ENCODE measurements around the gene TXNRD1. TPM values are rescaled to one million over a fixed set of nuclear protein-coding genes. Genes with fewer than 3 reads are reported as not detected.

The TXNRD1 gene
- total and polyA plus RNA-seq, 11 donors, result 26.6 to 384 (median 90.8) TPM

DNA sequence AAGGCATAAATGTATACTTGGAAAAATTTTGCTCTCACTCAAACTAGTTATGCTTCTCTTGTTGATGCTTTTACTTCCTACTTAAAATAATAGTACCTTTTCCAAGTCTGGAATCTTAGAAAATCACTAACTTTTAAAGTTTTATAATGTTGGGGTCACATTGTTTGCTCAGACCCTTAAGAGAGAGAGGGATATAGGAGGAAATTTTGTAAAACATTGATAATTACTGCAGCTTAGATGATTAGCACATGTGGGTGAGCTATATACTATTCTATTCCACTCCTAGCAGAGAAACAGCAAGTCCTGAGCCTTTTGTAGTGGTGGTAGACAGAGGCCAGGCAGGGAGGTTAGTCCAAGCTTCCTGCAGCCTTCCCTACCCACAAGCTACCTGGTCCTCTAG, 101.4 kb downstream of the TXNRD1 start:
- Histone ChIP-seq H3K27me3 (no peaks in the 10 kb centered on the region), H3K36me3 (peaks cover 0 to 100% (median 100%) of the 10 kb centered on the region in 9 donors), H3K4me1 (no peaks in the 10 kb centered on the region), H3K4me3 (no peak overlapping the region), H3K9me3 (no peaks in the 10 kb centered on the region), H3K27ac (no peak overlapping the region)
- ATAC-seq, result no peak
- no peak for DNase-seq
- TF ChIP-seq, protein P1, sequence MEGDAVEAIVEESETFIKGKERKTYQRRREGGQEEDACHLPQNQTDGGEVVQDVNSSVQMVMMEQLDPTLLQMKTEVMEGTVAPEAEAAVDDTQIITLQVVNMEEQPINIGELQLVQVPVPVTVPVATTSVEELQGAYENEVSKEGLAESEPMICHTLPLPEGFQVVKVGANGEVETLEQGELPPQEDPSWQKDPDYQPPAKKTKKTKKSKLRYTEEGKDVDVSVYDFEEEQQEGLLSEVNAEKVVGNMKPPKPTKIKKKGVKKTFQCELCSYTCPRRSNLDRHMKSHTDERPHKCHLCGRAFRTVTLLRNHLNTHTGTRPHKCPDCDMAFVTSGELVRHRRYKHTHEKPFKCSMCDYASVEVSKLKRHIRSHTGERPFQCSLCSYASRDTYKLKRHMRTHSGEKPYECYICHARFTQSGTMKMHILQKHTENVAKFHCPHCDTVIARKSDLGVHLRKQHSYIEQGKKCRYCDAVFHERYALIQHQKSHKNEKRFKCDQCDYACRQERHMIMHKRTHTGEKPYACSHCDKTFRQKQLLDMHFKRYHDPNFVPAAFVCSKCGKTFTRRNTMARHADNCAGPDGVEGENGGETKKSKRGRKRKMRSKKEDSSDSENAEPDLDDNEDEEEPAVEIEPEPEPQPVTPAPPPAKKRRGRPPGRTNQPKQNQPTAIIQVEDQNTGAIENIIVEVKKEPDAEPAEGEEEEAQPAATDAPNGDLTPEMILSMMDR (IDR thresholded peaks at IDR 0.05), result no peak
- TF ChIP-seq POLR2A (IDR thresholded peaks at IDR 0.05), result no peak
- intact Hi-C loops (cut with DNase I), result no loop called here

GRCh38 chr12:104317538-104318210, 102.1 kb downstream of the TXNRD1 start:
- intact Hi-C loops (cut with DNase I), result no loop called here
- Histone ChIP-seq H3K4me1 (no peaks in the 10 kb centered on the region), H3K9me3 (no peaks in the 10 kb centered on the region), H3K27ac (no peak overlapping the region), H3K36me3 (peaks cover 0 to 100% (median 100%) of the 10 kb centered on the region in 9 donors), H3K27me3 (no peaks in the 10 kb centered on the region), H3K4me3 (no peak overlapping the region)
- 93 to 96% (median 94%) methylated on average over 7 of the region's 7 CpGs for WGBS, 4 donors
- ATAC-seq, result no peak
- no peak for DNase-seq
- TF ChIP-seq, protein P1 (IDR thresholded peaks at IDR 0.05), result no peak
- no peak for TF ChIP-seq POLR2A (IDR thresholded peaks at IDR 0.05)

GRCh38 chr12:104319028-104319427, 103.4 kb downstream of the TXNRD1 start:
- Histone ChIP-seq H3K27me3 (no peaks in the 10 kb centered on the region), H3K27ac (no peak overlapping the region), H3K9me3 (no peaks in the 10 kb centered on the region), H3K36me3 (peaks cover 0 to 90% (median 88%) of the 10 kb centered on the region in 9 donors), H3K4me1 (no peaks in the 10 kb centered on the region), H3K4me3 (no peak overlapping the region)
- WGBS, 4 donors, result 80 to 99% (median 94%) methylated on average over 1 of the region's 1 CpG
- TF ChIP-seq, protein P1 (IDR thresholded peaks at IDR 0.05), result no peak
- TF ChIP-seq POLR2A (IDR thresholded peaks at IDR 0.05), result no peak
- intact Hi-C loops (cut with DNase I), result no loop called here
- DNase-seq (no peak), ATAC-seq (no peak)

GRCh38 chr12:104319918-104320626, 104.5 kb downstream of the TXNRD1 start:
- Histone ChIP-seq H3K4me3 (no peak overlapping the region), H3K4me1 (no peaks in the 10 kb centered on the region), H3K36me3 (peaks cover 0 to 90% (median 88%) of the 10 kb centered on the region in 9 donors), H3K9me3 (no peaks in the 10 kb centered on the region), H3K27me3 (no peaks in the 10 kb centered on the region), H3K27ac (no peak overlapping the region)
- intact Hi-C loops (cut with DNase I), result loop anchor here in 2 of 10 donors (10.0 kb wide), 1 partner anchor 375 kb away; no protein-coding TSS in a partner anchor
- TF ChIP-seq, protein P1 (IDR thresholded peaks at IDR 0.05), result no peak
- no peak for TF ChIP-seq POLR2A (IDR thresholded peaks at IDR 0.05)
- no peak for ATAC-seq
- WGBS, 4 donors, result 77 to 100% (median 91%) methylated on average over 1 of the region's 1 CpG
- no peak for DNase-seq
